ENCODE measurements around the gene ILF3. TPM values are rescaled to one million over a fixed set of nuclear protein-coding genes. Genes with fewer than 3 reads are reported as not detected.
A peak's percentile ranks its signal among the peaks of the same experiment; 100 is the strongest.

ILF3 gene
- total RNA-seq, 1 experiment from 2014 or later: 326 TPM

GRCh38 chr19:10727685-10728201, 73.6 kb downstream of the ILF3 start:
- H4K20me1 ChIP-seq (ENCODE audit: insufficient read depth): peaks cover 85% of the 10 kb centered on the region
- BruUV-seq (replicated peaks): no TSS peak
- POLR2A ChIA-PET (ENCODE audit: unreplicated experiment): no interaction called here

GRCh38 chr19:10729411-10729810, 75.3 kb downstream of the ILF3 start:
- H4K20me1 ChIP-seq (ENCODE audit: insufficient read depth): peaks cover 81% of the 10 kb centered on the region

More at GRCh38 chr19:10727685-10728201, 73.6 kb downstream of the ILF3 start:
- H3K9me2 ChIP-seq (ENCODE audit: insufficient read depth): no peaks in the 10 kb centered on the region
- H3K4me3 ChIP-seq: no peak overlapping the region
- no peak overlapping the region for H3K4me2 ChIP-seq
- TF ChIP-seq EZH2 (IDR thresholded peaks at IDR 0.05; ENCODE audit: low read depth) (no peak), CTCF (conservative IDR thresholded peaks at IDR 0.05) (no peak)
- CTCF ChIA-PET: no interaction called here
- H3K79me2 ChIP-seq (ENCODE audit: low read depth): peaks cover 92% of the 10 kb centered on the region
- no peak overlapping the region for H3K27ac ChIP-seq
- H3K4me1 ChIP-seq (replicated peaks; ENCODE audit: insufficient read depth): peaks cover 7% of the 10 kb centered on the region; the same call in 1 of the 2 replicates
- H3K36me3 ChIP-seq (ENCODE audit: low read depth): no peaks in the 10 kb centered on the region
- no peaks in the 10 kb centered on the region for H3K27me3 ChIP-seq (ENCODE audit: insufficient read depth, low read depth)
- intact Hi-C loops (cut with micrococcal nuclease; ENCODE audit: unreplicated experiment): no loop called here
- no peak for DNase-seq
- H3K9me3 ChIP-seq (ENCODE audit: insufficient read depth, low read depth): no peaks in the 10 kb centered on the region
- H3F3A ChIP-seq (ENCODE audit: insufficient read depth, low read depth): peaks cover 7% of the 10 kb centered on the region; the same call in 1 of the 2 replicates
- H2AFZ ChIP-seq: no peak overlapping the region

DNA sequence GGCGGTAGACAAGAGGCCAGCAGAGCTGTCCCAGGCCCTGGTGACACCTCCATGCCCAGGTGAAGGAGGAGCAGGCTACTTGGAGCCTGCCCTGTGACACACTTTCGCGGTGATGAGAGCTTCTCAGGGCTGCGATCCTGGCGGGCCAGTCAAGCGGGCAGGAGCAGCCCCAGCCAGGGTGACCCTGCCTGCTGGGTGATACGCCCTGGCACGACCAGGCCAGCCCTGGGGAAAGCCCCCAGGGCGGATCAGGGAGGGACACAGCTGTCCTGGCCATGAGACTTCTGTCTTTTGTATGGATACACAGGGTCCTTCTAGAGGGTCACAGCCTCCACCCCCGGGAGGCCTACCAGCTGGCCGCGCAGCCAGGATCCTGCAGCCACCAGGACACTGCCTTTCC, 76.8 kb downstream of the ILF3 start:
- H3K4me1 ChIP-seq (replicated peaks; ENCODE audit: insufficient read depth): peaks cover 7% of the 10 kb centered on the region; the same call in 1 of the 2 replicates
- ChIA-PET CTCF (no interaction called here), POLR2A (ENCODE audit: unreplicated experiment) (interaction anchor here (0.6 kb wide), 1 partner anchor 29 kb away, joined by 3 read pairs; no protein-coding TSS in a partner anchor)
- no peaks in the 10 kb centered on the region for H3K27me3 ChIP-seq (ENCODE audit: insufficient read depth, low read depth)
- BruUV-seq (replicated peaks): no TSS peak
- intact Hi-C loops (cut with micrococcal nuclease; ENCODE audit: unreplicated experiment): no loop called here
- no peak overlapping the region for H3K4me2 ChIP-seq
- H3K36me3 ChIP-seq (ENCODE audit: low read depth): no peaks in the 10 kb centered on the region
- peaks cover 66% of the 10 kb centered on the region for H4K20me1 ChIP-seq (ENCODE audit: insufficient read depth)
- DNase-seq: peak in 1 of 2 experiments; percentile 37
- no peaks in the 10 kb centered on the region for H3K9me2 ChIP-seq (ENCODE audit: insufficient read depth)
- H3K27ac ChIP-seq: no peak overlapping the region
- no peak for TF ChIP-seq CTCF (conservative IDR thresholded peaks at IDR 0.05)
- no peak for TF ChIP-seq EZH2 (IDR thresholded peaks at IDR 0.05; ENCODE audit: low read depth)
- H3K9me3 ChIP-seq (ENCODE audit: insufficient read depth, low read depth): no peaks in the 10 kb centered on the region
- H2AFZ ChIP-seq: no peak overlapping the region
- H3K79me2 ChIP-seq (ENCODE audit: low read depth): peaks cover 89% of the 10 kb centered on the region
- no peak overlapping the region for H3K4me3 ChIP-seq
- 0 out of 2 replicates have a peak, but pooled peaks cover 7% of the 10 kb centered on the region for H3F3A ChIP-seq (ENCODE audit: insufficient read depth, low read depth)

More at GRCh38 chr19:10729411-10729810, 75.3 kb downstream of the ILF3 start:
- Histone ChIP-seq H3K4me1 (replicated peaks; ENCODE audit: insufficient read depth) (peaks cover 7% of the 10 kb centered on the region; the same call in 1 of the 2 replicates), H3K9me3 (ENCODE audit: insufficient read depth, low read depth) (no peaks in the 10 kb centered on the region), H3K4me2 (no peak overlapping the region), H3K27me3 (ENCODE audit: insufficient read depth, low read depth) (no peaks in the 10 kb centered on the region), H3K4me3 (no peak overlapping the region), H3K36me3 (ENCODE audit: low read depth) (no peaks in the 10 kb centered on the region), H3K9me2 (ENCODE audit: insufficient read depth) (no peaks in the 10 kb centered on the region), H3K27ac (no peak overlapping the region), H2AFZ (no peak overlapping the region), H3F3A (ENCODE audit: insufficient read depth, low read depth) (peaks cover 7% of the 10 kb centered on the region; the same call in 1 of the 2 replicates), H3K79me2 (ENCODE audit: low read depth) (peaks cover 91% of the 10 kb centered on the region)
- no peak for DNase-seq
- no TSS peak for BruUV-seq (replicated peaks)
- no peak for TF ChIP-seq EZH2 (IDR thresholded peaks at IDR 0.05; ENCODE audit: low read depth)
- no peak for TF ChIP-seq CTCF (conservative IDR thresholded peaks at IDR 0.05)
- POLR2A ChIA-PET (ENCODE audit: unreplicated experiment): no interaction called here
- intact Hi-C loops (cut with micrococcal nuclease; ENCODE audit: unreplicated experiment): no loop called here
- CTCF ChIA-PET: no interaction called here

All from PC-9 (cell line).